Stimulated activated CD4-positive, alpha-beta T cell treated with anti-CD3 and anti-CD28 coated beads, Interleukin-1b, Interleukin-23, amount 100 ng/mL, for 48 hours (primary cell): ENCODE results near the gene TSC2.
"Not testable (repeated sequence)": the region's sequence is repeated elsewhere in the genome, so short reads cannot be mapped to it uniquely, and the experiment has no call there.

Experiments used
- DNase-seq: peaks from one replicate; pipeline ENCODE4 v3.0.0-alpha.2; 2020

TSC2 gene

GRCh38 chr16:2124694-2125444 is 77.1 kb downstream of the TSC2 start:
- DNase-seq = not testable (repeated sequence)

- DNase-seq = not testable (repeated sequence)
Measured at GRCh38 chr16:2125609-2126008, 77.8 kb downstream of the TSC2 start.

GRCh38 chr16:2126161-2126743 is 78.5 kb downstream of the TSC2 start:
- DNase-seq = not testable (repeated sequence)

GRCh38 chr16:2126928-2127556 is 79.3 kb downstream of the TSC2 start:
- not testable (repeated sequence) for DNase-seq

- not testable (repeated sequence) for DNase-seq
Measured at GRCh38 chr16:2127630-2128280, 80.0 kb downstream of the TSC2 start.

- not testable (repeated sequence) for DNase-seq
Measured at GRCh38 chr16:2129251-2129650, 81.5 kb downstream of the TSC2 start.

- DNase-seq = not testable (repeated sequence)
Measured at GRCh38 chr16:2129890-2130447, 82.2 kb downstream of the TSC2 start.

- DNase-seq = not testable (repeated sequence)
Measured at GRCh38 chr16:2133797-2134196, 86.0 kb downstream of the TSC2 start.

- not testable (repeated sequence) for DNase-seq
Measured at GRCh38 chr16:2135071-2135470, 87.3 kb downstream of the TSC2 start.

- peak; percentile 98 for DNase-seq
Measured at GRCh38 chr16:2135770-2136490, 88.1 kb downstream of the TSC2 start, which contains the start of gene PKD1. PKD1 (minus strand) TSS chr16:2135898; CDS start chr16:2135689, 209 bp downstream.
